Panc1 (cell line): Measurements from ENCODE around the gene ITGB2.

ENCODE experiments used
- CTCF ChIP-seq: fragments of 450-650 bp; IDR thresholded peaks from 2 replicates; pipeline ENCODE4 v1.5.1; 2017; ENCODE audit warnings: mild to moderate bottlenecking
- POLR2AphosphoS5 ChIP-seq: IDR thresholded peaks from 2 replicates; pipeline ENCODE4 v1.6.1; 2012; ENCODE audit warnings: mild to moderate bottlenecking, low read depth, low read length, moderate library complexity
- SIN3A ChIP-seq: IDR thresholded peaks from 2 replicates; pipeline ENCODE4 v1.6.1; 2012; ENCODE audit warnings: low read depth, mild to moderate bottlenecking, low read length, moderate library complexity, borderline replicate concordance; ENCODE audit not compliant: insufficient read depth
- TCF7L2 ChIP-seq: IDR thresholded peaks from 2 replicates; pipeline ENCODE4 v1.6.1; 2011; ENCODE audit warnings: mild to moderate bottlenecking, low read depth, low read length, inconsistent platforms
- TF ChIP-seq, protein P1 (sequence below), 2 experiments: IDR thresholded peaks; 2 replicates each; pipeline ENCODE4 v1.6.1; 2011 to 2012; ENCODE audit warnings: low read depth in 2 of 2, control low read depth in 1 of 2, low read length in 1 of 2, mild to moderate bottlenecking in 1 of 2, moderate library complexity in 1 of 2; ENCODE audit not compliant: insufficient read depth in 1 of 2

DNA sequence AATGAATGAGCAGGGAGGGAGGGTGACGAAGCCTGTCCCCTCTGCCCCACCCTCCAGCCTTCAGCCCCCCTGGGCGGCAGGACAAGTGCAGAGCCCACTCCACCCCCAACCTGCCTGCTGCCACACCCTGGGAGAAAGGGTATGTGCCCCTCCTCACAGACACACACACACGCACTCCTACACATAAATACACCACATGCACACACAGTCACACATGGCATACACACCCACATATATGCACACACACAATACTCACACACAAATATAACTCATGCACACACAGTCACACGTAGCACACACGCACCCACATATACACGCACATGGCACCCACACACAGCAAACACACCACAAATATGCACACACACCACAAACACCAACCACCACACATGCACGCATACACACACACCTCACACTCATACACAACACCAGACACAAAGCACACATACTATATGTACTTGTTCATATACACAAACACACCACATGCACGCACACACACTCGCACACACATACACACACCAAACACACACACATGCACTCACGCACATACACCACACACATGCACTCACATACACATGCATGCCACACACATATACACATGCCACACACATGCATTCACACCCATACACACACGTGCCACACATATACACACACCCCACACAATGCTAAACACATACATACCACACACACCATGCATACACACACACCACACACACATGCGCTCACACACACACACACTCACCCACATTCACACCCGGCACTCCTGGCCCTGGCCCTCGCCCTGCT is 16.4 kb downstream of the ITGB2 start:
- TF ChIP-seq CTCF (no peak), POLR2AphosphoS5 (no peak), SIN3A (no peak), TCF7L2 (no peak)
- TF ChIP-seq, protein P1, sequence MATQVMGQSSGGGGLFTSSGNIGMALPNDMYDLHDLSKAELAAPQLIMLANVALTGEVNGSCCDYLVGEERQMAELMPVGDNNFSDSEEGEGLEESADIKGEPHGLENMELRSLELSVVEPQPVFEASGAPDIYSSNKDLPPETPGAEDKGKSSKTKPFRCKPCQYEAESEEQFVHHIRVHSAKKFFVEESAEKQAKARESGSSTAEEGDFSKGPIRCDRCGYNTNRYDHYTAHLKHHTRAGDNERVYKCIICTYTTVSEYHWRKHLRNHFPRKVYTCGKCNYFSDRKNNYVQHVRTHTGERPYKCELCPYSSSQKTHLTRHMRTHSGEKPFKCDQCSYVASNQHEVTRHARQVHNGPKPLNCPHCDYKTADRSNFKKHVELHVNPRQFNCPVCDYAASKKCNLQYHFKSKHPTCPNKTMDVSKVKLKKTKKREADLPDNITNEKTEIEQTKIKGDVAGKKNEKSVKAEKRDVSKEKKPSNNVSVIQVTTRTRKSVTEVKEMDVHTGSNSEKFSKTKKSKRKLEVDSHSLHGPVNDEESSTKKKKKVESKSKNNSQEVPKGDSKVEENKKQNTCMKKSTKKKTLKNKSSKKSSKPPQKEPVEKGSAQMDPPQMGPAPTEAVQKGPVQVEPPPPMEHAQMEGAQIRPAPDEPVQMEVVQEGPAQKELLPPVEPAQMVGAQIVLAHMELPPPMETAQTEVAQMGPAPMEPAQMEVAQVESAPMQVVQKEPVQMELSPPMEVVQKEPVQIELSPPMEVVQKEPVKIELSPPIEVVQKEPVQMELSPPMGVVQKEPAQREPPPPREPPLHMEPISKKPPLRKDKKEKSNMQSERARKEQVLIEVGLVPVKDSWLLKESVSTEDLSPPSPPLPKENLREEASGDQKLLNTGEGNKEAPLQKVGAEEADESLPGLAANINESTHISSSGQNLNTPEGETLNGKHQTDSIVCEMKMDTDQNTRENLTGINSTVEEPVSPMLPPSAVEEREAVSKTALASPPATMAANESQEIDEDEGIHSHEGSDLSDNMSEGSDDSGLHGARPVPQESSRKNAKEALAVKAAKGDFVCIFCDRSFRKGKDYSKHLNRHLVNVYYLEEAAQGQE (IDR thresholded peaks at IDR 0.05; ENCODE audit: insufficient read depth in 1 of 2, low read depth in 2 of 2, low read length in 1 of 2) = no peak
